Vagina (tissue), 2 donors: Measurements from ENCODE around the gene ST3GAL5.

ENCODE experiments used
- POLR2AphosphoS5 ChIP-seq, 2 donors: sonication (generic); formaldehyde crosslinking; IDR thresholded peaks; one replicate each; pipeline ENCODE4 v1.9.0; 2017; ENCODE audit warnings: antibody characterized with exemption in 2 of 2, mild to moderate bottlenecking in 2 of 2, low read depth in 1 of 2; ENCODE audit not compliant: insufficient read depth in 1 of 2
- TF ChIP-seq, protein P1 (sequence below), 3 experiments: fragments of 450-650 bp in 2 of 3; fragments of 200-600 bp in 1 of 3; sonication (generic) in 1 of 3; IDR thresholded peaks; one replicate each; pipeline ENCODE4 v1.5.1; 2017 to 2019; ENCODE audit warnings: antibody characterized with exemption in 3 of 3, mild to moderate bottlenecking in 2 of 3, moderate library complexity in 2 of 3

DNA sequence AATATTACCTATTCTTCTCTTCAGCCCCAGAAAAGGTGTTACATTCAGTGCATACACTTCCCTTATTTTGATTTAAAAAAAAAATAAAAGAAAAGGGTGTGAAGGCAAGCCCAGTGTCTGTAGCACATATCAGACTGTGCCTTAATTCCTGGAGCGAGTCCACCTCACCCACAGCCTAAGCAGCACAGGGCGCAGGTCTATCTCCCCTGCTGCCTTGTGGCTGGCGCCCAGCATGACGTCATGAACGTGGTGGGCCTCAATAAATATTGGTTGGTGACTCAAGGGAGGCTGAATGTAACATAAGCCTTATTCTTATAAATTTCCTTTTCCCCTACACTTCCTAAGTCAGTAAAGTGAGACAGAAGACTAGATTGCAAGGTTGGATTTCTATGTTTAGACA lies 26.4 kb downstream of the ST3GAL5 start:
- TF ChIP-seq, protein P1, sequence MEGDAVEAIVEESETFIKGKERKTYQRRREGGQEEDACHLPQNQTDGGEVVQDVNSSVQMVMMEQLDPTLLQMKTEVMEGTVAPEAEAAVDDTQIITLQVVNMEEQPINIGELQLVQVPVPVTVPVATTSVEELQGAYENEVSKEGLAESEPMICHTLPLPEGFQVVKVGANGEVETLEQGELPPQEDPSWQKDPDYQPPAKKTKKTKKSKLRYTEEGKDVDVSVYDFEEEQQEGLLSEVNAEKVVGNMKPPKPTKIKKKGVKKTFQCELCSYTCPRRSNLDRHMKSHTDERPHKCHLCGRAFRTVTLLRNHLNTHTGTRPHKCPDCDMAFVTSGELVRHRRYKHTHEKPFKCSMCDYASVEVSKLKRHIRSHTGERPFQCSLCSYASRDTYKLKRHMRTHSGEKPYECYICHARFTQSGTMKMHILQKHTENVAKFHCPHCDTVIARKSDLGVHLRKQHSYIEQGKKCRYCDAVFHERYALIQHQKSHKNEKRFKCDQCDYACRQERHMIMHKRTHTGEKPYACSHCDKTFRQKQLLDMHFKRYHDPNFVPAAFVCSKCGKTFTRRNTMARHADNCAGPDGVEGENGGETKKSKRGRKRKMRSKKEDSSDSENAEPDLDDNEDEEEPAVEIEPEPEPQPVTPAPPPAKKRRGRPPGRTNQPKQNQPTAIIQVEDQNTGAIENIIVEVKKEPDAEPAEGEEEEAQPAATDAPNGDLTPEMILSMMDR (IDR thresholded peaks at IDR 0.05), result no peak
- no peak for TF ChIP-seq POLR2AphosphoS5 (IDR thresholded peaks at IDR 0.05; ENCODE audit: insufficient read depth in 1 of 2, low read depth in 1 of 2)
